Brain pericyte (primary cell): Measurements from ENCODE around the gene CASK.

Experiments used
- DNase-seq: peaks from one replicate; pipeline ENCODE4 v3.0.0-alpha.2; 2012; ENCODE audit warnings: low read depth, low spot score

CASK gene

DNA sequence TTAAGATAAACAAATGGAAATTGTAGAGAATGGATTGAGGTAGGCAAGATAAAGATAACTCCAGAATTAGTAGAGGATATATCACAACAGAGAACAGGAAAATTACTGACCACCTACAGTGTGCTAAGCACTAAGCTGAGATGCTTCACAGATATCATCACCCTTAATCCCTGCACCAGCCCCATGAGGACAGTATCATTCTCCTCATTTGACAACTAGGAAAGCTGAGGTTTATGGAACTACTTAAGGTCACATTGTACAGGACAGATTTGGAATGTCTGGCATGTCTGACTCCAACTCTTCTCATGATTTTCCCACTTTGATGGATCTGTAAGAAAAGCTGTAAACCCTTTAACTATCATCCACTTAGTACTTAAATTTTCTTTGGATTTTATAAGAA lies 95.5 kb downstream of the CASK start:
- DNase-seq, result no peak

DNA sequence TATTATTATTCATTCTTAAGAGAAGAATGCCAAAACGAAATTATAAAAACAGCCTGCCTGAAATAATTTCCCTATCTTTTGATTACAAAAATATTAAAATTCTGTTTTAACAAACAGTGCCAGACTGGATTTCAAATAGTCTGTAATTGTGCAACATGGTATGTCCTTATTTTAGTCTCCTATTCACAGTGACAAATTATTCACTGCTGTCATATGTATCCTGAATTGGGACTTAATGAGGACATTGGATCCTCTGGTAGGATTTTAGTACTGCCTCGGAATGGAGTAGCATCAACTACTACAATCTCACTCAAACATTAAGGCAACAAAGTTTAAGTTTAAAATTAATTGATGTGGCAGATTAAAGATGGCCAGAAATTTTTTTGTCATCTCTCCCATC lies 97.6 kb downstream of the CASK start:
- no peak for DNase-seq

DNA sequence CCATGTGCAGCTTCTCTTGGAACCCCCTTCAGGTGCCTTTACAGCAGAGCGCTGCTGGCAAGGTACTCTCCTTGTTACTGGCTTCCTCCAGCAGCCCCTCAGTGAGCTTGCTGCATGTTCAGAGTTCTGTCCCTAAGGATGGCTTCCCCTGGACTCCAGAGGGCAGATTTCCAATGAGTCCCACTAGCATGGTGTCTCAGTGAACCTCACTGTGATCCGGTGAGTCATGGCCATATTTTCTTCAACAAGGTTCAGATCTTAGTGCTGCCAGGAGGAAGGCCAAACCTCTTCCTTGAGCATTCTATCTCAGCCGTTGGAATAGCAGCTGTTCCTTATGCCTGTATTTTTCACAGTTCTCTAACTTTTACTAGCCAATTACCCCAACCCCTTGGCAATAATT lies 98.8 kb downstream of the CASK start:
- DNase-seq, result no peak

- DNase-seq, result no peak
Observed at GRCh38 chrX:41823402-41823801, 100.0 kb downstream of the CASK start.

- no peak for DNase-seq
Observed at GRCh38 chrX:41822892-41823291, 100.5 kb downstream of the CASK start.

DNA sequence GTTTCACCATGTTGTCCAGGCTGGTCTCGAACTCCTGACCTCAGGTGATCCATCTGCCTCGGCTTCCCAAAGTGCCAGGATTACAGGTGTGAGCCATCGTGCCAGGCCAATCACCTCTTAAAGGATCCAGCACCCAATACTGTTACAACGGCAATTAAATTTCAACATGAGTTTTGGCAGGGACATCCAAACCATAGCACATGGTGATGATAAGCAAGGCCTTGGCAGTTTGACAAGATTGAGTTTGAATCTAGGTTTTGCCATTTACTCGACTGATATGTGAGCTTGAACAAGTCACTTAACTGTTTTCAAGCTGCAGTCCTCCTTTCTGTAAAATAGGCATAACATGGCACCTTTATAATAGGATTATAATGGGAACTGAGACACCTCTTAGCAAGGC lies 115.3 kb downstream of the CASK start:
- no peak for DNase-seq

DNA sequence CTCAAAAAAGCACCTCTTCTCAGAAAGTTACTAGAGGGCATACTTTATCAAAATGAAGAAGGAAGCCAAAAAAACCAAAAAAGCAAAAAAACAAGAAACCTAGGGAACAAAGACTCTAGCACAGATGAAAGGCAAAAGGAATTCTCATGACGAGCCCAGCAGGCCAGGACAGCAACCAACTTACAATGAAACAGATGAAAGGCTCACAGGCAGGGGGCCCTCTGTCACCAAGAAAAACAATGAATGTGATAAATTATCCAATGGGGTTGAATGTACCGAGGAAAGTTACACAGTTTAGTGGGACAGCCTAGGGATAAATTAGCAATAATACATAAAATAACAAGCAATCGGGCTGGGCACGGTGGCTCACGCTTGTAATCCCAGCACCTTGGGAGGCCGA lies 120.4 kb downstream of the CASK start:
- DNase-seq, result no peak

DNA sequence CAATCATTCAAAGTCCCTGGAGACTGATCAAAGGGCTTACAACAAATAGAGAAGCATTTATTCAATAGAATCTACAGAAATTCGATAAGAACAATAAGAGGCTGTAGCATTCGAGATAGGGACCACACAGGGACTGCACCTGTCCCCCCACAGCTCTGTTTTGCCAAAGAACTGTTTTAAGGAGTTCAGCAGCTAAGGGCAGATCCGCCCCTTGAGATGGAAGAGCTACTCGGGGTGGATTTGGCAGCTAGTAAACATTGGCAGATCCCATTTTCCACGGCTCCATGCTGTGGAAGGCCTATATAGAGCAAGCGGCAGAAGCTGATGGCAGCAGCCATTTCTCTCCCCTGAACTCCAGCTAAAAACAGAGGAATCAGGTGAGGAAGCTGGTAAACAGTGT lies 123.7 kb downstream of the CASK start:
- DNase-seq, result no peak

DNA sequence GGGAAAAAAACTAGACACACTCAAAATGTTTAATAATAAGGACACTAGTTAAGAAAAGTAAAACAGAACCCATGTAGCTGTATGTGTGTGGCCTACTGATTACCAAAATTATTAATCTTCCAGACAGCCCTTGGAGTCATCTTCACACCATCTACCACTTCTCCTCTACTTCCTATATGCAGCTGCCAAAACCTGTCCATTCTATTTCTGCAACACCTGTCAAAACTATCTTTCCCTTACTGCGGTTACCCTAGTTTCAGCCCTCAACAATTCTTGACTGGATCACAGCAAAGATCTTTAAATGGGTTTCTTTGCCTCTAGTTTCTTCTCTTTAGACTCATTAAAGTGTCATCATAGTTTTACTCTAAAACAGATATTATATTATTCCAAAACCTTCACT lies 126.8 kb downstream of the CASK start:
- DNase-seq, result no peak

DNA sequence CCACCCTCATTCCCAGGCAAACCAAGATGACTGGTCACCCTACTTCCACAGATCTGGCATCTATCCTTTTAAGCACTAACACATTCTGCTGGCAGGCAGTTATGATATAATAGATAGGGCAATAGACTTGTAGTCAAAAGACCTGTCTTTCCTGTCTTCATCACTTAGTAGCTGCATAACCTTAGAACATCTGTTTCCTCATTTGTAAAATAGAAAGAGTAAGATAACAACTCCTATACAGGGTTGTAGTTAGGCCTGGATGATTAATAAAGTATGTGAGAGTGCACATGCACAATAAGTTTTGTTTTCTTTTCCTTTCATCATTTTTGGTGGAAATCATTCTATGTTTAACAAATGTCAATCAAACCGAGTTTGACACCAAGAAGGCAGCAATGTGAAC lies 127.3 kb downstream of the CASK start:
- DNase-seq, result no peak

- no peak for DNase-seq
Observed at GRCh38 chrX:41789374-41789773, 134.0 kb downstream of the CASK start.

GRCh38 chrX:41785685-41786084 lies 137.7 kb downstream of the CASK start:
- no peak for DNase-seq

GRCh38 chrX:41781500-41781899 lies 141.9 kb downstream of the CASK start:
- no peak for DNase-seq

DNA sequence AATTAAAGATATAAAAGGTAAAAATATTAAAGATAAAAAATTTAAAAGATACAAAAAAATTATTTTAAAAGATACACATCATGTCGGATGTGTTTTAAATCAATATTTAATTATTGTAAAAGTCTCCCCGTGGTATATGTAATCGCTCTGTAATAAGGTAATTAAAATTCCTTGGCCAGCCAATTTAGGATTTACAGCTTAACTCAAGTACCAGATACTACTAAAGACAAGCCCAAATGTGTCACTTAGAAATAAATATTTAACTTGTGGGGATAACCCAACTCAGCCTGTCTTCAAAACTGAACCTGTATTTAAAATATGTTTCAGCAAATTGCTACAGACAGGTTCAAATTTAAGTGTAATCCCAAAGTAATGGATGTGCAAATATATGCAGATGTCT lies 143.4 kb downstream of the CASK start:
- no peak for DNase-seq

- DNase-seq, result peak; percentile 42
Observed at GRCh38 chrX:41779030-41779564, 144.3 kb downstream of the CASK start.

- no peak for DNase-seq
Observed at GRCh38 chrX:41761702-41762101, 161.7 kb downstream of the CASK start.

DNA sequence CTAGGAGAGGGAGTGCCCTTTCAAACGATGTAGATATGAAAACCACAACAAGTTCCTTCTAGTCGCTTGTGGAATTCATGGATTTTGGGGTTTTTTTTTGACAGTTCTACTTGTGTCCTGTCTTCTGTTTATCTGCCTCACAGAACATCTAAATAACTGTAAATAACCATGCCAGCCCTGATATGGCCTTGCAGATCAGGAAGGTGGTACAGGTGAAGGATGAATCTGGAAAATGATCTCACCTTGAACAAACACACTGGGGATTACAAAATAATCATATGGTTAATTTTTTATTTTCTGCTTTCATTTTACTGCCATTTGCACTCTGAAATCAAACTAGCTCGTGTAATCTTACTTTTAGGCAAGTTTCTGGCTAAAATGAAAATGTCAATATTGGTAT lies 162.2 kb downstream of the CASK start:
- DNase-seq, result no peak

DNA sequence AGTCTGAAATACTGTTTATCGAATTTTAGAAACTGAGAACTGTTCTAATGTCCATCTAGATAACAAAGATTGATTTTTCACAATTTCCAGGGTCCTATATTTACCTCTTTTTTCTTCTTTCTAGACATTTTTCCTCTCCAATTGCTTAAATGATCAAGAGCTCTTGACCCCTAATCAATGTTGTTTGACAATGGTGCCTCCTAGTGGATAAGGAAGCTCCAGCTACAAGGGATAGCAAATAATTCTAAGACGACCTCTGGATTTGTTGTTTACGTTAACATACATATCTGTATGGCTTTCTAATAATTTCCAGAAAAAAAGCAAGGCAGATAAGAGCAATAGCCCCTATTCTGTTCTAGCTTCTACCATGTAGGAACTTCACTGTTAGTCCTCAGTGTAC lies 163.5 kb downstream of the CASK start:
- DNase-seq, result no peak

- DNase-seq, result no peak
Observed at GRCh38 chrX:41758401-41758800, 165.0 kb downstream of the CASK start.

DNA sequence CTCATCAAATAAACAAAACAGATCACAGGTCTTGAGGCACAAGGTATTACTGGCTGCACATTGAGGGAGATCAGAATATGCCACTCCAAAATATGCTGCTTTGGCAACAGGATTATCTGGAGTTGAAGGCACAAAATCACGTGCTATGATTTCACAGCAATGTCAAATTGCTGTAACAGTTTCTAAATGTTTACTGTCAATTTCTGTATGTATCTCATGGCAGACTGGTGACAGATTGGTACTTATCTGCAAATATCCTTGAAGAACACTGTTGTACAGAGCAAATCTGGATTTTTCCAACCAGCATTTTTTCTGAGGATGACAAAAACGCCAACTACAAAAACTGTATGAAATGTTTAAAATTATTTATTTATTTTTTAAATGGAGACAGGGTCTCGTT lies 172.6 kb downstream of the CASK start:
- no peak for DNase-seq

DNA sequence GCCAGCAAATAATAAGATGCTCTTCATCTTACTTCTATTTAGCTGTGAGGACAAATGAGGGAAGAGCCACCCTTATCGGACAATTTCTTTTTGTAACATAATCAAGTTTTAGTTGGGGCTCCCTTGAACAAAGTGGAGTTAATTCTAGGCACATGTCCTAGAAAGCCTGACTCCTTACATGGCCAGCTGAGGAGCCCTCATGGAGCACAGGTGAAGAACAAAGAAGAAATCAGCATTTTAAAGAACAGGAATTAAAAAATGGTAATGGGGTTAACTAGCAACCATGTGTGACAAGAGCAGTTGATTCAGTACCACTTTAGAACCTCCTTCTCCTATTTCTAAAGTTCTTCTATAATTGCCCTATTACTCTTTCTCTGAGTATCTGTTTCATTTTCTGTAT lies 183.5 kb downstream of the CASK start:
- no peak for DNase-seq

GRCh38 chrX:41737065-41737464 lies 186.3 kb downstream of the CASK start:
- DNase-seq, result no peak

DNA sequence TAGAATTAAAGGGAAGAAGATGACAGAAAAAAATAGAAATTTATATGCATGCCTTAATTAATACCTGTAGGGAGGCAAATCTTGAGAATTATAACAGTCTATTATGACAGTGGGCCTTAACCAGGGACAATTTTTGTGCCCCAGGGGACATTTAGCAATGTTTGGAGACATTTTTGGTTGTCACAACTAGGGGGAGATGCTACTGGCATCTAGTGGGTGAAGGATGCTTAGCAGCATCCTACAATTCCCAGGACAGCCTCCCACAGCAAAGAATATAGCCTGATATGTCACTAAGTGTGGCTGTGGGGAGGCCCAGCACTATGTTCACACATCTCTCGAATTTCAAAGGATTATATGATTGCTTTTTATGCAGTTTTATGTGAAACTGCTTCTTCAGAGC lies 188.8 kb downstream of the CASK start:
- no peak for DNase-seq

GRCh38 chrX:41733939-41734338 lies 189.4 kb downstream of the CASK start:
- no peak for DNase-seq

DNA sequence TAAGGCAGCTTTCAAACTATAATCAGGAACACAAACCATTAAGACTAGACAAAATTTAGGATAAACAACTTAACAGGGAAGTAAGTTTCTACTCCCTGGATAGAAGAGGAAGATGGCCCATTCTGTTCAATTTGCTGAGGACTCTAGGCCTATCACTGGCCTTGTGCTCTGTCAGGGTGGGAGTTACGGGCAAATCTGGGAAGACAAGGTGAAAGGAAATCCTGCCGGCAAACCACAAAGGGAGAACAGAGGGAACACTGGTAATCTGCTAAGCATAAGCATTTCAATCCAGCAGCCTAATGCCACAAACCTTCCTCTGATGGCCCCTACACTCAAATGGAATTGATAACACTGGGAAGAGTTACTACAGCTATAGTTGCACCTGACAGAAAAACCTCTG lies 191.1 kb downstream of the CASK start:
- no peak for DNase-seq
